ENCODE results near the gene RAD1. TPM values are rescaled to one million over a fixed set of nuclear protein-coding genes. Genes with fewer than 3 reads are reported as not detected.

RAD1 gene
- total and polyA plus RNA-seq, 2 donors from 2014 or later: 14.8 to 15.3 TPM

DNA sequence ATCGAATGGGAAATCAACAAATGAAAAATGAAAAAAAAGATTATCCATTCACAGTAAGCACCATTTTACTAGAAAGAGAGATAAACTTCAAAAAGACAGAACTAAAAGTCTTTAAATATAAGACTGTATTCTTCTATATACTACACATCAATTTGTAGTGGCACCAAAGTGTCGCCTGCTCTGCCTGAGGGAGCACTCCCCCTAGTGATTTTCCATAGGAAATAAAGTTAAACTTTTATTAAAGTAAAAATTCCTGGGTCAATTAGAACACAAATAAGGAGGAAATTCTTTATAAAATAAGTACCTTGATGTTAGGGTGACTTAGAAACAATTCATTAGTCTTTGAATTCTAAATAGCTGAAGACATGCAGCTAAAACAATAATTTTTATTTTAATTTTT is 9.7 kb downstream of the RAD1 start:
- intact Hi-C loops (cut with DNase I): loop anchor here (10.0 kb wide), 1 partner anchor 421 kb away; no protein-coding TSS in a partner anchor
- DNase-seq (peak in 2 of 5 donors; percentile 10 to 24), FAIRE-seq (no peak)
- Histone ChIP-seq H3K4me1 (ENCODE audit: control insufficient read depth in 2 of 3, insufficient read depth in 2 of 3, low read depth in 1 of 3, low read length in 3 of 3) (no peaks in the 10 kb centered on the region), H3K4me3 (ENCODE audit: low read length in 3 of 3) (no peak overlapping the region), H3K36me3 (ENCODE audit: control insufficient read depth in 2 of 3, insufficient read depth in 3 of 3, low read length in 3 of 3) (peaks cover 0 to 4% (median 4%) of the 10 kb centered on the region in 3 donors), H3K27me3 (ENCODE audit: control insufficient read depth, insufficient read depth, low read length) (no peaks in the 10 kb centered on the region), H3K9me3 (ENCODE audit: control insufficient read depth in 2 of 3, insufficient read depth in 1 of 3, low read length in 3 of 3) (no peaks in the 10 kb centered on the region), H3K27ac (ENCODE audit: low read depth in 2 of 2, low read length in 2 of 2) (no peak overlapping the region), H3K9ac (ENCODE audit: low read length in 3 of 3) (no peak overlapping the region)
- TF ChIP-seq, protein P1, sequence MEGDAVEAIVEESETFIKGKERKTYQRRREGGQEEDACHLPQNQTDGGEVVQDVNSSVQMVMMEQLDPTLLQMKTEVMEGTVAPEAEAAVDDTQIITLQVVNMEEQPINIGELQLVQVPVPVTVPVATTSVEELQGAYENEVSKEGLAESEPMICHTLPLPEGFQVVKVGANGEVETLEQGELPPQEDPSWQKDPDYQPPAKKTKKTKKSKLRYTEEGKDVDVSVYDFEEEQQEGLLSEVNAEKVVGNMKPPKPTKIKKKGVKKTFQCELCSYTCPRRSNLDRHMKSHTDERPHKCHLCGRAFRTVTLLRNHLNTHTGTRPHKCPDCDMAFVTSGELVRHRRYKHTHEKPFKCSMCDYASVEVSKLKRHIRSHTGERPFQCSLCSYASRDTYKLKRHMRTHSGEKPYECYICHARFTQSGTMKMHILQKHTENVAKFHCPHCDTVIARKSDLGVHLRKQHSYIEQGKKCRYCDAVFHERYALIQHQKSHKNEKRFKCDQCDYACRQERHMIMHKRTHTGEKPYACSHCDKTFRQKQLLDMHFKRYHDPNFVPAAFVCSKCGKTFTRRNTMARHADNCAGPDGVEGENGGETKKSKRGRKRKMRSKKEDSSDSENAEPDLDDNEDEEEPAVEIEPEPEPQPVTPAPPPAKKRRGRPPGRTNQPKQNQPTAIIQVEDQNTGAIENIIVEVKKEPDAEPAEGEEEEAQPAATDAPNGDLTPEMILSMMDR (IDR thresholded peaks at IDR 0.05; ENCODE audit: borderline replicate concordance, extremely low read depth, insufficient read depth): no peak

DNA sequence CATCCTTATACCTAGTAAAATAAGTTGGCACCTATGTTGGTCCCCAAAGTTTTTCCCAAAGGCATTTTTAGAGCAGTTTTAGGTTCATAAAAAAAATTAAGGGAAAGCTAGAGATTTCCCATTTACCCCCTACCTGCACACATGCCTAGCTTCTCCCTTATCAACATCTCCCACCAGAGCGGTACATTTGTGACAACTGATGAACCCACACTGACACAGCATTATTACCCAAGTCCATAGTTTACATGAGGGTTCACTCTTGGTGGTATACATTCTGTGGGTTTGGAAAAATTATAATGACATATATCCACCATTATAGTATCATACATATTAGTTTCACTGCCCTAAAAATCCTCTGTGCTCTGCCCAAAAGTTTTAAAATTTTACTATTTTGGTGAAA is 12.0 kb downstream of the RAD1 start:
- H3K27me3 ChIP-seq (ENCODE audit: control insufficient read depth, insufficient read depth, low read length): no peaks in the 10 kb centered on the region
- intact Hi-C loops (cut with DNase I): loop anchor here (10.0 kb wide), 1 partner anchor 418 kb away; no protein-coding TSS in a partner anchor
- no peak overlapping the region for H3K9ac ChIP-seq (ENCODE audit: low read length in 3 of 3)
- no peaks in the 10 kb centered on the region for H3K36me3 ChIP-seq (ENCODE audit: control insufficient read depth in 2 of 3, insufficient read depth in 3 of 3, low read length in 3 of 3)
- FAIRE-seq: no peak
- no peaks in the 10 kb centered on the region for H3K9me3 ChIP-seq (ENCODE audit: control insufficient read depth in 2 of 3, insufficient read depth in 1 of 3, low read length in 3 of 3)
- DNase-seq: no peak
- H3K4me3 ChIP-seq (ENCODE audit: low read length in 3 of 3): no peak overlapping the region
- no peaks in the 10 kb centered on the region for H3K4me1 ChIP-seq (ENCODE audit: control insufficient read depth in 2 of 3, insufficient read depth in 2 of 3, low read depth in 1 of 3, low read length in 3 of 3)
- TF ChIP-seq, protein P1 (IDR thresholded peaks at IDR 0.05; ENCODE audit: borderline replicate concordance, extremely low read depth, insufficient read depth): no peak
- no peak overlapping the region for H3K27ac ChIP-seq (ENCODE audit: low read depth in 2 of 2, low read length in 2 of 2)

DNA sequence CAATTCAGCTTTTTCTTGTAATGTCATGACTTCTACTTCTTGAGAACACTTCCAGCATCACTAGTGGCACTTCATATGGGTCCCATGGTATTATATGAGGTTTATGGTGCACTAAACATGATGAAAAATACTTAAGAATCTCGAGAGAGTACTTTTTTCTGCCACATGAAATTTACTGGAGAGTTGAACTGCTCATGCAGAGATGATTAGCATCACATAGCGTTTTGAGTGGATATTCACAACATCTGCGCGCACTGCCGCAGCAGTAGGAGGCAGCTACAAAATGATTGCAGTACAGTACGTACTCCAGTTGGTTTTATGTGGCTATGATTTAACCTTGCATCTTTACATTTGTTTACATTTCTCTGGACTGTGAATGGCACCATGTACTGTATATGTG is 14.7 kb downstream of the RAD1 start:
- no peak overlapping the region for H3K4me3 ChIP-seq (ENCODE audit: low read length in 3 of 3)
- H3K27me3 ChIP-seq (ENCODE audit: control insufficient read depth, insufficient read depth, low read length): no peaks in the 10 kb centered on the region
- intact Hi-C loops (cut with DNase I): loop anchor here (10.0 kb wide), 1 partner anchor 416 kb away; no protein-coding TSS in a partner anchor
- no peaks in the 10 kb centered on the region for H3K9me3 ChIP-seq (ENCODE audit: control insufficient read depth in 2 of 3, insufficient read depth in 1 of 3, low read length in 3 of 3)
- no peaks in the 10 kb centered on the region for H3K4me1 ChIP-seq (ENCODE audit: control insufficient read depth in 2 of 3, insufficient read depth in 2 of 3, low read depth in 1 of 3, low read length in 3 of 3)
- H3K27ac ChIP-seq (ENCODE audit: low read depth in 2 of 2, low read length in 2 of 2): no peak overlapping the region
- no peaks in the 10 kb centered on the region for H3K36me3 ChIP-seq (ENCODE audit: control insufficient read depth in 2 of 3, insufficient read depth in 3 of 3, low read length in 3 of 3)
- no peak overlapping the region for H3K9ac ChIP-seq (ENCODE audit: low read length in 3 of 3)
- DNase-seq (no peak), FAIRE-seq (no peak)
- TF ChIP-seq, protein P1 (IDR thresholded peaks at IDR 0.05; ENCODE audit: borderline replicate concordance, extremely low read depth, insufficient read depth): no peak

DNA sequence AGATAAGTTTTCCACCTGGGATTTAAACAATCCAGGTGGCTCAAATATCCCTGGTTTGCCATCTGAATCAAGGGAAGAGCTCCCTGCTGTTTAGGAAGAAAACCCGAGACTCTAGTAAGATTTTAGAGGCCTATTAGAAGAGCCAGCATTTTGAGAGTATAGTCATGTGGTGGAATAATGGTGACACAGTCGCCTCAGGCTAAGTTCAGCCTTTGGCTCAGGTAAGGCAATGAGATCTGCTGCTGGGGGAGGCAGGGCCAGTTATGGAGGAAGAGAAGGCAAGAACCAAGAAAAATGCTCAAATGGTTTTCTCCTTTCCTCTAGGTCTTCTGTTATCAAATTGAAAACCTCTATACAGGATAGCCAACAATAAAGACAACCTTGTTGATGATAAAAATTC is 16.2 kb downstream of the RAD1 start:
- no peaks in the 10 kb centered on the region for H3K4me1 ChIP-seq (ENCODE audit: control insufficient read depth in 2 of 3, insufficient read depth in 2 of 3, low read depth in 1 of 3, low read length in 3 of 3)
- no peak overlapping the region for H3K27ac ChIP-seq (ENCODE audit: low read depth in 2 of 2, low read length in 2 of 2)
- H3K9ac ChIP-seq (ENCODE audit: low read length in 3 of 3): no peak overlapping the region
- TF ChIP-seq, protein P1 (IDR thresholded peaks at IDR 0.05; ENCODE audit: borderline replicate concordance, extremely low read depth, insufficient read depth): no peak
- DNase-seq: no peak
- FAIRE-seq: no peak
- H3K9me3 ChIP-seq (ENCODE audit: control insufficient read depth in 2 of 3, insufficient read depth in 1 of 3, low read length in 3 of 3): no peaks in the 10 kb centered on the region
- intact Hi-C loops (cut with DNase I): loop anchor here (5.0 kb wide), 1 partner anchor 377 kb away; no protein-coding TSS in a partner anchor
- H3K36me3 ChIP-seq (ENCODE audit: control insufficient read depth in 2 of 3, insufficient read depth in 3 of 3, low read length in 3 of 3): no peaks in the 10 kb centered on the region
- no peaks in the 10 kb centered on the region for H3K27me3 ChIP-seq (ENCODE audit: control insufficient read depth, insufficient read depth, low read length)
- no peak overlapping the region for H3K4me3 ChIP-seq (ENCODE audit: low read length in 3 of 3)
